ENCODE results near the gene CXorf38. TPM values are rescaled to one million over a fixed set of nuclear protein-coding genes. Genes with fewer than 3 reads are reported as not detected.

The CXorf38 gene
- total and polyA plus RNA-seq, 9 of the 15 experiments (the other 6 are each of a cell fraction or from before 2014, with no cell fraction given) = 1.2 to 12.8 (median 8.4) TPM

GRCh38 chrX:40580537-40581335 is 66.6 kb downstream of the CXorf38 start, which contains the start of gene ATP6AP2 (continued):
- no peak for TF ChIP-seq PCBP2 (IDR thresholded peaks at IDR 0.05; ENCODE audit: low read depth, low read length, poor library complexity, severe bottlenecking)
- no peak for TF ChIP-seq ZNF174 (CRISPR knock-in tag; IDR thresholded peaks at IDR 0.05)
- no peak for TF ChIP-seq STAT5B (CRISPR knock-in tag; IDR thresholded peaks at IDR 0.05)
- no peak for TF ChIP-seq ZNF143 (CRISPR knock-in tag; IDR thresholded peaks at IDR 0.05)
- TF ChIP-seq CBX5 (IDR thresholded peaks at IDR 0.05; ENCODE audit: borderline replicate concordance, low read depth) = no peak
- no peak for TF ChIP-seq ZNF444 (CRISPR knock-in tag; IDR thresholded peaks at IDR 0.05)
- no peak for TF ChIP-seq RBM22 (IDR thresholded peaks at IDR 0.05; ENCODE audit: low read depth, low read length, poor library complexity, severe bottlenecking)
- peak; percentile 74; the same call in 1 of the 2 replicates for TF ChIP-seq PHF8 (IDR thresholded peaks at IDR 0.05; ENCODE audit: borderline replicate concordance, low read length)
- TF ChIP-seq SREBF1 (IDR thresholded peaks at IDR 0.05; ENCODE audit: borderline replicate concordance, low read depth, low read length) = 0 out of 2 replicates have a peak, but pooled peaks have one; percentile 40
- TF ChIP-seq ZEB2 (IDR thresholded peaks at IDR 0.05) = no peak
- no peak for TF ChIP-seq ZNF324 (CRISPR knock-in tag; IDR thresholded peaks at IDR 0.05)
- peak; percentile 25; the same call in 1 of the 2 replicates for TF ChIP-seq JUND (IDR thresholded peaks at IDR 0.05; ENCODE audit: borderline replicate concordance, low read depth, low read length)
- TF ChIP-seq JUND (tag; IDR thresholded peaks at IDR 0.05; ENCODE audit: borderline replicate concordance, low read depth, low read length) = no peak; the same call in 2 of the 3 replicates
- no peak for TF ChIP-seq HEY1 (CRISPR knock-in tag; IDR thresholded peaks at IDR 0.05; ENCODE audit: borderline replicate concordance)
- no peak for TF ChIP-seq CTCFL (IDR thresholded peaks at IDR 0.05; ENCODE audit: borderline replicate concordance, insufficient read depth, low read depth, low read length, poor library complexity, severe bottlenecking)
- TF ChIP-seq XRCC3 (IDR thresholded peaks at IDR 0.05) = no peak
- no peak for TF ChIP-seq HINFP (tag; conservative IDR thresholded peaks at IDR 0.05; ENCODE audit: low read depth)
- peak in 1 of 2 experiments; percentile 14; a peak in 1 of 4 replicates for TF ChIP-seq TBL1XR1 (IDR thresholded peaks at IDR 0.05; ENCODE audit: low read length in 2 of 2)
- TF ChIP-seq RNF219 (CRISPR knock-in tag; IDR thresholded peaks at IDR 0.05) = no peak
- TF ChIP-seq ARID3A (IDR thresholded peaks at IDR 0.05; ENCODE audit: borderline replicate concordance, low read depth, low read length) = no peak

All from K562 (cell line).